HL-60 (cell line): ENCODE measurements around the gene PHLPP2.

ENCODE experiments used
- GABPA ChIP-seq: IDR thresholded peaks from 2 replicates; pipeline ENCODE4 v1.6.1; 2012; ENCODE audit warnings: low read depth
- POLR2AphosphoS5 ChIP-seq: IDR thresholded peaks from 2 replicates; pipeline ENCODE4 v1.6.1; 2012; ENCODE audit warnings: low read depth
- SPI1 ChIP-seq: IDR thresholded peaks from 2 replicates; pipeline ENCODE4 v1.6.1; 2012; ENCODE audit warnings: low read depth, mild to moderate bottlenecking, borderline replicate concordance
- TF ChIP-seq, protein P1 (sequence below): IDR thresholded peaks from one replicate; pipeline ENCODE4 v1.5.1; 2011; ENCODE audit warnings: low read length, control low read depth, inconsistent platforms; ENCODE audit not compliant: insufficient read depth
- TF ChIP-seq, protein P2 (sequence below): IDR thresholded peaks from 2 replicates; pipeline ENCODE4 v1.6.1; 2012; ENCODE audit warnings: low read depth; ENCODE audit not compliant: insufficient replicate concordance

DNA sequence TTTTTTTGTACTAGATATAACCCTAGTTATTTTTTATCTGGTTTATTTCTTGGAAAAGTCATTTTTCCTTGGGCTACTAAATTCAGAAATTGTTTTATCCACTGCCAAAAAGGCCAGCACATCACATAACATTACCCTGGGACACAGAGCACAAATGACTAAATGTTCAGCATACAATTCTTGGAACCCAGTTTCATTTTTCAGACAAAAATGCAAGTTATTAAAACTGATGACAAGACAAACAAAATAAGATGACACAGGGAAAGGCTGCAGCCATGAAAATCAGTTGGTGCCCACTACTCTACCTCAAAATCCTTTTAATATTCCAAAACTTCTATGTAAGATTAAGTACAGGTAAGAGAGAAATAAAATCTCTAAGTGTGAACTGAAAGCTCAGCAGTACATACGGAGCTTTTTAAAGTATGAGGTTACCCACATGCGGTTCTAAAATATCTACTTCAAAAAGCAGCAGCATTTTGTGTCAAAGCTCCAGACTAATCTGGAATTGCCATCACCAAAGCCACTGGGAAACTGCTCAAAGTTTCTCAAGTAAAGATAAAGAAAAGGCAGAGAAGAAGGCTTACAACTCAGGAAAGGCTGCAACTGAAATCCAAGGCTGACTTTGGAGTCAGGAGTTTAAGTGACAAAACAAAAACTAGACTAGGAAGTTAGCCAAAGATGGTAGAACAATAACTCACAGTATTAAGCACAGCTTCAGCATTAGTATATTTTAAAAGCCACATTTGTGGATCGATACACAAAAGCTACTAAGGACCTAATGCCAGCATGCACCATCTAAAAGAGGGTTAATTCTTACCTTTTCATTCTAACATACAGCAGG lies 42.8 kb upstream of the PHLPP2 start:
- TF ChIP-seq, protein P1, sequence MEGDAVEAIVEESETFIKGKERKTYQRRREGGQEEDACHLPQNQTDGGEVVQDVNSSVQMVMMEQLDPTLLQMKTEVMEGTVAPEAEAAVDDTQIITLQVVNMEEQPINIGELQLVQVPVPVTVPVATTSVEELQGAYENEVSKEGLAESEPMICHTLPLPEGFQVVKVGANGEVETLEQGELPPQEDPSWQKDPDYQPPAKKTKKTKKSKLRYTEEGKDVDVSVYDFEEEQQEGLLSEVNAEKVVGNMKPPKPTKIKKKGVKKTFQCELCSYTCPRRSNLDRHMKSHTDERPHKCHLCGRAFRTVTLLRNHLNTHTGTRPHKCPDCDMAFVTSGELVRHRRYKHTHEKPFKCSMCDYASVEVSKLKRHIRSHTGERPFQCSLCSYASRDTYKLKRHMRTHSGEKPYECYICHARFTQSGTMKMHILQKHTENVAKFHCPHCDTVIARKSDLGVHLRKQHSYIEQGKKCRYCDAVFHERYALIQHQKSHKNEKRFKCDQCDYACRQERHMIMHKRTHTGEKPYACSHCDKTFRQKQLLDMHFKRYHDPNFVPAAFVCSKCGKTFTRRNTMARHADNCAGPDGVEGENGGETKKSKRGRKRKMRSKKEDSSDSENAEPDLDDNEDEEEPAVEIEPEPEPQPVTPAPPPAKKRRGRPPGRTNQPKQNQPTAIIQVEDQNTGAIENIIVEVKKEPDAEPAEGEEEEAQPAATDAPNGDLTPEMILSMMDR = no peak
- TF ChIP-seq POLR2AphosphoS5 (no peak), GABPA (no peak), SPI1 (no peak)
- TF ChIP-seq, protein P2, sequence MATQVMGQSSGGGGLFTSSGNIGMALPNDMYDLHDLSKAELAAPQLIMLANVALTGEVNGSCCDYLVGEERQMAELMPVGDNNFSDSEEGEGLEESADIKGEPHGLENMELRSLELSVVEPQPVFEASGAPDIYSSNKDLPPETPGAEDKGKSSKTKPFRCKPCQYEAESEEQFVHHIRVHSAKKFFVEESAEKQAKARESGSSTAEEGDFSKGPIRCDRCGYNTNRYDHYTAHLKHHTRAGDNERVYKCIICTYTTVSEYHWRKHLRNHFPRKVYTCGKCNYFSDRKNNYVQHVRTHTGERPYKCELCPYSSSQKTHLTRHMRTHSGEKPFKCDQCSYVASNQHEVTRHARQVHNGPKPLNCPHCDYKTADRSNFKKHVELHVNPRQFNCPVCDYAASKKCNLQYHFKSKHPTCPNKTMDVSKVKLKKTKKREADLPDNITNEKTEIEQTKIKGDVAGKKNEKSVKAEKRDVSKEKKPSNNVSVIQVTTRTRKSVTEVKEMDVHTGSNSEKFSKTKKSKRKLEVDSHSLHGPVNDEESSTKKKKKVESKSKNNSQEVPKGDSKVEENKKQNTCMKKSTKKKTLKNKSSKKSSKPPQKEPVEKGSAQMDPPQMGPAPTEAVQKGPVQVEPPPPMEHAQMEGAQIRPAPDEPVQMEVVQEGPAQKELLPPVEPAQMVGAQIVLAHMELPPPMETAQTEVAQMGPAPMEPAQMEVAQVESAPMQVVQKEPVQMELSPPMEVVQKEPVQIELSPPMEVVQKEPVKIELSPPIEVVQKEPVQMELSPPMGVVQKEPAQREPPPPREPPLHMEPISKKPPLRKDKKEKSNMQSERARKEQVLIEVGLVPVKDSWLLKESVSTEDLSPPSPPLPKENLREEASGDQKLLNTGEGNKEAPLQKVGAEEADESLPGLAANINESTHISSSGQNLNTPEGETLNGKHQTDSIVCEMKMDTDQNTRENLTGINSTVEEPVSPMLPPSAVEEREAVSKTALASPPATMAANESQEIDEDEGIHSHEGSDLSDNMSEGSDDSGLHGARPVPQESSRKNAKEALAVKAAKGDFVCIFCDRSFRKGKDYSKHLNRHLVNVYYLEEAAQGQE = no peak
